NCI-H2227 (cell line): Measurements from ENCODE around the gene SMARCB1.
A peak's percentile ranks its signal among the peaks of the same experiment; 100 is the strongest.

ENCODE experiments used
- DNase-seq: peaks from one replicate; lab custom pipeline; 2025; ENCODE audit not compliant: unreplicated experiment; lab: John Stamatoyannopoulos, UW

Gene SMARCB1

DNA sequence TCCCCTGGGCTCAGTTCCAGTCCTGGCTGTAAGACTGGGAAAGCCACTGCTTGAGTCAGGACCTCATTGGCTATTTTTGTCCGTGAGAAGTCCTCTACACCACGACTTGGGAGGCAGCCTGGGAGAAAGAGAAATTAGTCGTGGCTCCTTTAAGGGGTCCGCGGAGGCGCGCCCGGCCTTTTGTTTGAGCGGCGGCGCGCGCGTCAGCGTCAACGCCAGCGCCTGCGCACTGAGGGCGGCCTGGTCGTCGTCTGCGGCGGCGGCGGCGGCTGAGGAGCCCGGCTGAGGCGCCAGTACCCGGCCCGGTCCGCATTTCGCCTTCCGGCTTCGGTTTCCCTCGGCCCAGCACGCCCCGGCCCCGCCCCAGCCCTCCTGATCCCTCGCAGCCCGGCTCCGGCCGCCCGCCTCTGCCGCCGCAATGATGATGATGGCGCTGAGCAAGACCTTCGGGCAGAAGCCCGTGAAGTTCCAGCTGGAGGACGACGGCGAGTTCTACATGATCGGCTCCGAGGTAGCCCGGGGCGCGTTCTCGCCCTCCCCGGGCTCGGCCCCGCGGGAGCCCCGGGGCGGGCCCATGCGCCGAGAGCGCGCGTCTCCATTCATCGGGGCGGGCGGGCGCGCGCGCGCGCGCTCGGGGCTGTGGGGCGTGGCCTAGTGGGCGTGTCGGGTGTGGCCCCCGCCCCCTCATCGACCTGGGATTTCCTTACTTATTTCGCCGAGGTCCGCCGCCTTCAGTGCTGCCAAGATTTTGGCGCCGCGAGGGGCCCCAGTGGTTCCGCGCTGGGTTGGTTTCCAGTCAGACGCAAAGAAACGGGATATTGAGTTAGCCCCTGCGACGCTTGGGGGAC lies at the start of gene SMARCB1:
Gene SMARCB1, plus strand, starts transcription at position 215 of the 848 bp plus-strand sequence. Its CDS starts 204 bp downstream, at position 419.
- peak; percentile 91 for DNase-seq

DNA sequence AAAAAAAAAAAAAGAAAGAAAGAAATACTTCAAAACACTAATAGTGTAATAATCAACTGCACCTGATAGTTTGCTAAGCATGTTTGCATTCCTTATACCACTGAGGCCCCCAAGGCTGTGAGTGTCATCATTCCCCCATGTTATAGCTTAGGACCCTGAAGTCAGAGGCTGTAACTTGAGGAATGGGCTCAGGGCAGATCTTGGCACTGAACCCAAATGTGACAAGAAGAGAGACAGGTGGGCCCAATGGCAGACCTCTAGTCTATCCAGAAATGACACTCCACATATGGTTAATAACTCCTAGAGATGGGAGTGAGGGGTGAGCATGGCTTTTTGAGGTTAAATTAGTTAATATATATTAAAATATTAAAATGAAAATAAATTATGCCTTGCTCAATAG lies 49.1 kb upstream of the SMARCB1 start:
- no peak for DNase-seq

DNA sequence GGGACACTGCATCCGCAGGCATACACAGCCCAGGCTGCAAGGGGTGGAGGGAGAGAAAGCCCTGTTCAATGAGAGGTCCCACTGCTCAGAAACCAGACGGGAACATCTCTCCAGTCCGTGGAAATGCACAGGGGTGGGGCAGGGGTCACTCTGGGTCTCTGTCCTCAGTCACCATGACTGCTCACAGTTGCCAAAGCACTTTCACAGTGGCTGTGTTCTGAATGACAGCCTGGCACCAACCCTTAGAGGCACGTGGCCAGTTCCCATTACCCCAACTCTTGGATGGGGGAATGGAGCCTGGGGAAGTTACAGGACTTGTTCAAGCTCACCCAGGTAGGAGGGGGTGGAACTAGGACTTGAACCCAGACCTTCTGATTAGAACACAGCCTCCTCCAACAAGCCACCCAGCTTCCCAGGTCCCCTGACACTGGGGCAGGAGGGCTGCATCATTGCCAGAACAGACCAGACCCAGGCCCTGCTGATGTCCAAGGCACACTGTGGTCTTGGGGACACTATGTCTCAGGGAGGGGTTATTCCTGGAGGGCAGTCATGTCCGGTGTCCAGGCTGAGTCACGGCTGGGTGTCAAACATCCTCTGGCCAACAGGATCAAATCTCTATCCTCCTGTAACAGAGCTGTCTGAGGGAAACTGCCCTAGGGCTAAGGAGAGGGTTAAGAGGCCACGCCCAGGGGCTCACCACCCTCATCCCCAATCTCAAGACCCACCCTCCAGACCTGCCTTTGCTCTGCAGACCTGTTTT lies 44.1 kb upstream of the SMARCB1 start:
- no peak for DNase-seq

DNA sequence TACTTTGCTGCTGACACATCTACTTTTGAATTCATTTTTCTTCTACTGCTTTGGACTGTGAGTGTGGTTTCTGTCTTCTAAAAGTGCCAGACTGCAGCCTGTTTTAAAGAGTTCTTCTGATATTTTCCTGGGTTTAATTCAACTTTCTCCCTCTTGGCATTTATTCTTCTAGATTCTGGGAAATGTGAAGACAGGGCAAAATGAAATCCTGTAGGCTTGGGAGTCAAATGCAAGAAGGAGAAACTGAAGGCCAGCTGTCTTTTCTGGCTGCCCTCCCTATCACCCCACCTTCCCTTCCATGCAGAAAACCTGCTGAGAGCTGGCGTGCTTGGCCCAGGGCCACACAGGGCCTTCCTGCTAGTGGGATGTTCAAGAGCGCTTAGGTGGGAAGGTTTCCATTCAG lies 43.5 kb upstream of the SMARCB1 start:
- DNase-seq: no peak

DNA sequence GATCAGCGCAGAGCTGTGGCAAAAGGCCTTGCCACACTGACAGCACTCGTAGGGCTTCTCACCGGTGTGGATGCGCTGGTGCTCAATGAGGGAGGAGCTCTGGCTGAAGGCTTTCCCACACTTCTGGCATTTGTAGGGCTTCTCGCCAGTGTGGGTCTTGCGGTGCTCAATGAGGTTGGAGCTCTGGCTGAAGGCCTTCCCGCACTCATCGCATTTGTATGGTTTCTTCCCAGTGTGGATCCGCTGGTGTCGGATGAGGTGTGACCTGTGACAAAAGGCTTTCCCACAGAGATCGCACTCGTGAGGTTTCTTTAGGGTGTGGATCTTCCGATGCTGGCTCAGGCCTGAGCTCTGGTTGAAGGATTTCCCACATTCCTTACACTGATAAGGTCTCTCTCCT lies 42.8 kb upstream of the SMARCB1 start:
- no peak for DNase-seq

DNA sequence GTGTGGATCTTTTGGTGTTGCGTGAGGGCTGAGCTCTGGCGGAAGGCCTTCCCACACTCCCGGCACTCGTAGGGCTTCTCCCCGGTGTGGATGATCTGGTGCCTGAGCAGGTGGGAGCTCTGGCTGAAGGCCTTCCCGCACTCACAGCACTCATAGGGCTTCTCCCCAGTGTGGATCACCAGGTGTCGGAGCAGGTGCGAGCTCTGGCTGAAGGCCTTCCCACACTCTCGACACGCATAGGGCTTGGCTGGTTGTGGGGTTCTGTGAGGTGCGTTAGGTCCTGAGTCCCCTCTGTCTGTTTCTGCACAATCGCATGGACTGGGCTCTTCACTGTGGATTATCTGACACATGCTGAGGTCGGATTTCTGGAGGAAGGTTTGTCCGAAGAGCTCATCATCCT lies 42.3 kb upstream of the SMARCB1 start:
- no peak for DNase-seq

DNA sequence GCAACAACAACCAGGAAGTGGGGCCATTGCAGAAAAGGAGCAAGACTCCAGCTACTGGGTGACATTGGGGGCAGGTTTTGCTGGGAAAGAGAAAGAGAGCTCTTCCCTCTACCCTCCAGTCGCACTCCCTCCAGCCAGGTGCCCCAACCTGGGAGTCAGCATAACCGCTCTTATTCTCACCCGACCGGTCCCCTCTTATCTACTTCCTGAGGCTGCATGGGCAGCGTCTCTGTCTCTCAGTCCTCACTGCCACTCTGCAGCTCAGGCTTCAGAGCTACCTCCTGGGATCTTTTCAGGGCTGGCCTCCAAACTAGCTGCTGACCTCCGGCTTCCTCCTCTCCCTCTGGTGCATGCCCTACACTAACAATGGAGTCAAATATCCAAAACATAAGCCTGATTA lies 41.0 kb upstream of the SMARCB1 start:
- no peak for DNase-seq

DNA sequence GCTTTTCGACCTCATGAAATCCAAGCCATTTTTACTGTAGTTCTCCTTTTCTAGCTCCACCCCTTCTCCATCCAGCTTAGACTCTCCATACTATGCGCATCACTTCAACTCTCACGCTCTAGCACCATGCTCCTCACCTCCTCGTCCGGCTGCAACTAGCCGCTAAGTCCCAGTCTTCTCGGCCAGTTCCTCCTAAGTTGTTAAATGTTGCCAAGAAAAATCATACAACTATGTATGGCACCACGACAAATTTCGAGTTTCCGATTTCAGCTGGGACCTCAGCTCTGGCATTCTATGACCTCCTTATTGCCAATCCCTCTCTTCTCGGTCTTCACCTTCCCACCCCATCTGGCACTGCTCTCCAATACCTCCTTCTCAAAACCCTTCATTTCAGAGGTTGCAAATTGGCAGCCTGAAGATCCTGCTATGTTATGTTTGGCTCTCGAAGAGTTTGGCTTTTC lies 36.9 kb upstream of the SMARCB1 start:
- DNase-seq: peak; percentile 21

DNA sequence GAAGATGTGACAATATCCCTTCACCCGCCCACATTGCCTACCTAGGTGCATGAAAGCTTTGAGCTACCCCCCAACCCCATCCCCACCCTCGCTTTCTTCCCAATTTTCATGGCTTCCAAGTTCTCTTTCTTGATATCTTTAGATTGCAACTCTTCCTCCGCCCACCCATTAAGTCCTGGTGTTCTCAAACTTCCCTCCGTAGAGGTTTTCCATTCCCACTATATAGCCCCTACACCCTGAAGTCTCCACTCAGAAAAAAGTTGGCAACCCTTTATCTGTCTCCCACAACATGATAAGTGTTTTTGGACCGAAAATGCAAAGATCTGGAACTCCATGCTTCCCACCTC lies 36.4 kb upstream of the SMARCB1 start:
- DNase-seq: no peak

DNA sequence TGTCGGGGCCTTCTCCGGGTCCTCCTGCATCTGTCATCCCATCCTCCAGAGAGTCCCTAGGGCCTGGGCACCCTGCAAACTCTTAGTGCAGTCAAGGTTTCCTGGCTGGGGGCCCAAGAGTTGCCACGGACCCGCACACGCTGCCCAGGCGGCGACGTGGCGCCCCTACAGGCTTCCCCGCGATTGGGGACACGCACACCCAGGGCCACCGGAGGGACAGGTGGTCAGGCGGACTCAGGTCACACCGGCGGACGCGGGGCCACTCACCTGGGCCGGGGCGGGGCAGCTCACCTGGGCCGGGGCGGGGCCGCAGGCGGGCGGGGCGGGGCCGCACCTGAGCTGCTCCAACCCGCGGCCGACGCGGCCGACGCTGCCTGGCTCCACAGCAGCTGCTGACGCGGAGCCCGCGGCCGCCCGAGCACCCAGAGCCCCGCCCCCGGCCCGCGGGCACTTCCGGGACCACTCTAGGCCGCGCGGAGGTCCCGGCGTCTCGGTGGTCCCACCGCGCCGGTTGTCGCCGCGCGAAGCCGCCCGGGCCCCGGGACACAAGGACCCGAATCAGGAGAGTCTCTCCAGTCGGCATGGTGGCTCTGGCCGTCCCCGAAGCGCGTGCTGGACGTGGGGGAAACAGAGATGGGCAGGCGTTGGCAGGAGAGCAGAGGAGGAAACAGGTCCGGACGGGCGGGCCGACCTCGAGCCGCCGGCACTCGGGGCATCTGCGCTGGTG lies 35.9 kb upstream of the SMARCB1 start, which contains the start of gene ZNF70:
Gene ZNF70, minus strand, starts transcription at position 399 of the 727 bp plus-strand sequence. CDS start 5,972 bp downstream, outside the sequence.
- peak; percentile 89 for DNase-seq

DNA sequence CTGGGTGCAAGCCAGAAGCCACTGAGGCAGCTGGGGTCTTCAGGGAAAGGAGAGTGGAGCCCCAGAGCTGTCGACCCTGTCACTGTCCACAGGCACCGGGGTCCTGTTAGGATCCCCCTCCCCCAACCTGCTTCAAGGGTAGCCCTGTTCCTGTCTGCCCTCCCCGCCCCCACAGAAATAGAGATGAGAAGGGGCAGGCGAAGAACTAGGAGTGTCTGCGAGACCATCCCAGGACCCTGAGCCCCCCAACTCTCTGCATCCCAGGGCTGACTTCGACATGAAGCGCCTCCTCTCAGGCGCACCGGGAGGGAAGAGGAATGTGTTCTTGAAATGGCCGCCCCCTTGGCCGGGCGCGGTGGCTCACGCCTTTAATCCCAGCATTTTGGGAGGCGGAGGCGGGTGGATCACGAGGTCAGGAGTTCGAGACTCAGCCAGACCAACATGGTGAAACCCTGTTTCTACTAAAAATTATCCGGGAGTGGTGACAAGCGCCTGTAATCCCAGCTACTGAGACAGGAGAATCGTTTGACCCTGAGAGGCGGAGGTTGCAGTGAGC lies 35.2 kb upstream of the SMARCB1 start:
- DNase-seq: peak; percentile 67

DNA sequence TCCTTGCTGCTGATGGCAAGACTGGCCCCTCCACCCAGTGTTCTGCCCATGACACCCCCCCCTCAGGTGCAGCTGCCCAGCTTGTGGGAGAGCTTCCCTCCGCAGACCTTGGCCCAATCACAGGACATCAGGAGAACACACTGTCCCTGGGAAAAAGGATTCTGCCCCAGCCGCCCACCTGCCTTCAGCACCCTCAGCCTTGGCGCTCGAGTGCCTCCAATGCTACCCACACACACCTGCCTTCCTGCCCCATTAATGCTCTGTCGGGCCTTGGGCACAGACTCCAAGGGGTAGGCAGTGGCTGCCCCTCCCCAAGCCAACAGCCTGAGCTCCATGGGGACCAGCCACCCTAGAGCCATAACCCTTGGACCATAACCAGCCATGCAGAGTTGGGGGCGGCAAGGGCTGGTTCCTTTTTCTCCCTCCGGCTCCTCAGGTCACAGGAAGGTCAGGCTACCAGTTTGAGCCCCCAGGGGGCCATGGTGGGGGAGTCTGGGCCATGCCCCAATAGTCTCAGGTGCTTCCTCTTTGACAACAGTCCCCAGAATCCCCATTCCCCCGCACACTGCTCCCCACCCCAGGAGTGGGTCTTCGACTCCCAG lies 34.6 kb upstream of the SMARCB1 start:
- DNase-seq: no peak

DNA sequence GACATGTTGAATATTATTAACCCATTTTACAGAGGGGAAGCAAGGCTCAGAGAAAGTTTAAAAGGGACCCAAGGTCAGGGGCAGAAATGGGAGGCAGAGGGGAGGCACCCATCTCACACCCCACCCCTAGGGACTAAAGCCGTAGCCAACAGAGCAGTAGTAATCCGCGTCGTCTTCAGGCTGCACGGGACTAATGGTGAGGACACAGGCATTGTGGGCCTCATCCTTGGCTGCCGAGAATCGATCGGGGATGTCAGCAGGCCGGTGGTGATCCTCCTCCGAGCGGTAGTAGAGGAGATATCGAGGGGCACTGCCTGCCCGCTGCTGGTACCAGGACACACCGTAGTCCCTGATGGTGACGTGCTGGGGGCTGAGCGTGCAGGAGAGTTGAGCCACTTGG lies 34.0 kb upstream of the SMARCB1 start:
- no peak for DNase-seq

DNA sequence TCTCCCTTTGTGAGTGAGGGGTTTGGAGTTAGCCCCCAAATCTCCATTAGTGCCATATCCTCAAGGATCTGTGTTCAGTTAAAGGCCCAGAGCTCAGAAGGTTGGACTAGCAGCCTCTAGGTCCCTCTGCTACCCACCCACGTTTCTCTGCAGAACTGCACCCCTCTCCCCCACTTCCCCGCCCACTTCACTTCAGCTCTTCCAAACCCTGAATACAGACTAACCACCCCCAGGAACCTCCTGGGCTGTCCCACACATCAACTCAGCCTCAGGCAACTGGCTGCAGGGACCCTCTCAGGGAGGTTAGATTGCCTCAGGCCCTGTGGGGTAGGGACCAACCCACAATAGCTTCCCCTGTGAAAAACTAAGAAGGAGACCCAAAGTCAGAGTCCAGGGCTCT lies 33.4 kb upstream of the SMARCB1 start:
- DNase-seq: no peak

DNA sequence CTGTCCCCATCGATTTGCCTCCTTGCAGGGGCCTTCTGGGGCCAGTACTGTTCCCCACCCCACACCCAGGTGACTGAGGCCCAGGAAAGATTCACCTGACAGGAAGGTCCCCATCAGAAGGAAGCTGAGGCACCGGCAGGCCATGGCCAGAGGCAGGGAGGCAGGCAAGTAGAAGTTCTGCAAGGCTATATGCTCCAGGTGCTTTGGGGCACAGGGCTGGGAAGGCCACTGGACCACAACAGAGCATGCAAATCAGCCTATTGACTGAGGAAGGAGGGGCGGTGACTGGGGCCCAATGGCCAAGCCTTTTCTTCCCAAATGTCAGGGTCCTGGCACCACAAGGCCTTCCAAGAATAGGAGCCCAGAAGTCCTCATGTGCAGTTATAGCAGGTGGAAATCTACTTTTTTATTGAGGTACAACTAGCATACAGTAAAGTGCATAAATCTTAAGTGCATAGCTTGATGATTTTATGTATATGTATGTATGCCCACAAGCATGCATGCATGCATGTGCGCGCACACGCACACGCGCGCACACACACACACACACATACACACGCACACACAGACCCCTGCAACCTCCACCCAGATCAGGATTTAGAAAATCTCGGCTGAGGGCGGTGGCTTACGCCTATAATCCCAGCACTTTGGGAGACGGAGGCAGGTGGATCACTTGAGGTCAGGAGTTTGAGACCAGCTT lies 32.4 kb upstream of the SMARCB1 start, which contains the start of gene VPREB3:
Gene VPREB3, minus strand, starts transcription at position 206 of the 700 bp plus-strand sequence. Its CDS starts 62 bp downstream, at position 144.
- DNase-seq: no peak

DNA sequence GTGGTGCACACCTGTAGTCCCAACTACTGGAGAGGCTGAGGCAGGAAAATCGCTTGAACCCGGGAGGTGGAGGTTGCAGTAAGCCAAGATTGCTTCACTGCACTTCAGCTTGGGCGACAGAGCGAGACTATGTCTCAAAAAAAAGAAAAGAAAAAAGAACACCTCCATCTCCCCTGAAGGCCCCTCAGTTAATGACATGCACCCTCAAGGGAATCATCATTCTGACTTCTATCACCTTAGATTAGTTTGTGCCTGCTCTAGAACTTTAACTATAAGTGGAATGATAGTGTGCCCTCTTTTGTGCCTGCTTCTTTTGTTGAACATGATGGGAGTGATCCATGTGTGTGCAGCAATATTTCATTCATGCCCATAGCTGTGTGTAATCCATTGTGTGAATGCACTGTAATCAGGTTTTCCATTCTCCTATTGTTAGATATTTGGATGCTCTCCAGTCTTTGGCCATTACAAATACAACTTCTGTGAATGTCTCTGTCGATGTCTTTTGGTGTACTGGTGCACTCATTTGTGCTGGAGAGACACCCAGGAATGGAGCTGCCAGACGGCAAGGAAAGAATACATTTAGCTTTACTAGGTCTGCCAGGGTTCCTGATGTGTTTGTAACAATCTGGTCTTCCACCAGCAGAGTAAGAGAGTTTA lies 31.7 kb upstream of the SMARCB1 start:
- DNase-seq: no peak

DNA sequence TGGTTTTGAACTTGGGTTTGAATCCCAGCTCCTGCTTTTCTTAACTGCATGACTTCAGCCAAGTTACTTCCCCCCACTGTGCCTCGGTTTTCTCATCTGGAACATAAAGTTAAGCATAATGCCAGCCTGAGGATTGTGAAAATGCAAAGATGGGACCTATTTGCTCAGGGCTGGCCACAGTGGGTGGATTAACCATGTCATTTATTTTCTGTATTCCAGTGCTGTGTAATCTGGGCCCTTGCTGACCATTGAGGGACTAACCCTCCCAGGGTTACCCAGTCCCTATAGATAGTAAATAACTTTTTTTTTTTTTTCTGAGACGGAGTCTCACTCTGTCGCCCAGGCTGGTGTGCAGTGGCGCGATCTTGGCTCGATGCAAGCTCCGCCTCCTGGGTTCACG lies 31.1 kb upstream of the SMARCB1 start:
- no peak for DNase-seq

DNA sequence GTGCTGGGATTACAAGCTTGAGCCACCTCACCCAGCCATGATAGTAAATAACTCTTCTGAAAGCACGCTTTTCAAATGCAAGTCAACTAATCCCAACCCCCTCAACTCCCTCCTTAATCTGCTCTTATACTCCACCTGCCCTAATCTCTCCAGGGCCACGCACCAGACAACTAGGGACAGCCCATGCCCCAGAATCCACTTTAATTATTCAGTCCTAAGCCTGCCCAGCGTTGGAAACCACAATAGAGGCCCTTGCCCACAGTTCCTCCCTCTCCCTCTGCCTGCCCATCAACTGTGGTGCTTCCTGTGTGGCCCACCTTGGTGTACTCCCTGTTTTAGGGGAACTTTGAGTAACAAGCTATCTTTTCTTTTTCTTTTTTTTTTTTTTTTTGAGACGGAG lies 29.9 kb upstream of the SMARCB1 start:
- DNase-seq: no peak

DNA sequence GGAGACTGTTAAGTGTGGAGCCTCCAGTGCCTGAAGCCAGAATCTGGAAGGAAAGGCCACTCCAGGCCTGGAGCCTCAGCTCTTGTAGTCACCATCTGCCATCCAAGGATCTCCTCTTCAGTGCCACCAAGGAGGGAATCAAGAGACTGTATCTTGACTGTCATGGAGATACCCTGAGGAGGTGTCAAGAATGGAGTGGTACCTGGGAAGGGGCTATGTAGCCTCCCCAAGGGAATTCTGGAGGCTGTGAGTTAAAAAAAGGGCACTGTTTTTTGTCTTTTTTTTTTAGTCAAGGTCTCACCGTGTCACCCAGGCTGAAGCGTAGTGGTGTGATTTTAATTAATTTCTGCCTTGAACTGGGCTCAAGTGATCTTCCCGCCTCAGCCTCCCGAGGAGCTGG lies 27.2 kb upstream of the SMARCB1 start:
- no peak for DNase-seq

DNA sequence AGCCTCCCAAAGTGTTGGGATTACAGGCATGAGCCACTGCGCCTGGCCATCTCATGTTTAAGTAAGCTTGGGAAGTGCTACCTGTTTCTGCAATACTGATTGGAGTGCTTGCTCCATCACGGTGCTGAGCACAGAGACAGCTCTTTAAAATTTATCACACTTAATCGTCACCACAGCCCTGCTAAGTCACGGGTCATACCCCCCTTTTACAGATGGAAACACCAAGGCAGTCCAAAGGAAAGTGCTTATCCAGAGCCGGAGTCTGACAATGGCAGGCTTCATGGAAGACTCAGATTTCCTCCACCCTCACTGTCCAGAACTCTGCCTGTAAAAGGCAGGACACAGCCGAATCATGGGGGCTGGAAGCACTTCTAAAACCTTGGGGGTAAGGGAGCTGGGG lies 26.7 kb upstream of the SMARCB1 start:
- no peak for DNase-seq
